Panc1 (cell line): ENCODE data around the gene ENDOG. TPM values are rescaled to one million over a fixed set of nuclear protein-coding genes. Genes with fewer than 3 reads are reported as not detected.
A peak's percentile ranks its signal among the peaks of the same experiment; 100 is the strongest.
"Not testable (repeated sequence)": the region's sequence is repeated elsewhere in the genome, so short reads cannot be mapped to it uniquely, and the experiment has no call there.

Experiments
- ATAC-seq: fragments of 200-7000 bp; cut with Tn5 transposase; 2 replicates; pipeline ENCODE4 v1.9.1; 2020; ENCODE audit warnings: mild to moderate bottlenecking, moderate library complexity
- BruUV-seq: library from RNA; stranded (reverse); fragments of 400-500 nt; replicated peaks from 2 replicates; lab custom pipeline; 2021; lab: Mats Ljungman, UMichigan
- CTCF ChIA-PET: fragments of 300-600 bp; sonication (Branson Sonifier 250); formaldehyde crosslinking; loops from one replicate; lab custom pipeline; 2022; ENCODE audit warnings: antibody characterized with exemption; lab: Charles Lee
- POLR2A ChIA-PET: fragments of 300-600 bp; sonication (Branson Sonifier 250); formaldehyde crosslinking; loops from one replicate; lab custom pipeline; 2022; ENCODE audit warnings: antibody characterized with exemption; lab: Charles Lee
- DNase-seq: peaks from one replicate; pipeline ENCODE4 v3.0.0-alpha.2; 2010; ENCODE audit warnings: low read depth, low spot score
- H3K27ac ChIP-seq: 2 replicates; pipeline ENCODE4 v1.5.1; 2011; ENCODE audit warnings: mild to moderate bottlenecking, low read length, inconsistent platforms
- H3K27me3 ChIP-seq: fragments of 200-500 bp; sonication (Bioruptor generic); 2 replicates; pipeline ENCODE4 v1.6.0; 2014; ENCODE audit warnings: low read length, inconsistent platforms; ENCODE audit not compliant: control insufficient read depth, insufficient read depth
- H3K36me3 ChIP-seq: fragments of 200-500 bp; sonication (Bioruptor generic); 2 replicates; pipeline ENCODE4 v1.5.1; 2014; ENCODE audit warnings: inconsistent platforms, mild to moderate bottlenecking, low read length, moderate library complexity; ENCODE audit not compliant: control insufficient read depth, insufficient read depth
- H3K4me1 ChIP-seq: 2 replicates; pipeline ENCODE4 v1.5.1; 2011; ENCODE audit warnings: inconsistent platforms, mild to moderate bottlenecking, low read length, moderate library complexity; ENCODE audit not compliant: control insufficient read depth, insufficient read depth
- H3K4me3 ChIP-seq, 2 experiments: 2 replicates each; pipeline ENCODE4 v1.5.1; 2011 to 2012; ENCODE audit warnings: low read depth in 2 of 2, low read length in 2 of 2, mild to moderate bottlenecking in 2 of 2, inconsistent platforms in 1 of 2, moderate library complexity in 1 of 2
- H3K9me3 ChIP-seq: fragments of 200-500 bp; sonication (Bioruptor generic); 2 replicates; pipeline ENCODE4 v1.5.1; 2014; ENCODE audit warnings: low read depth, mild to moderate bottlenecking, inconsistent platforms, low read length, moderate library complexity; ENCODE audit not compliant: control insufficient read depth, insufficient read depth
- CTCF ChIP-seq: fragments of 450-650 bp; IDR thresholded peaks from 2 replicates; pipeline ENCODE4 v1.5.1; 2017; ENCODE audit warnings: mild to moderate bottlenecking
- POLR2AphosphoS5 ChIP-seq: IDR thresholded peaks from 2 replicates; pipeline ENCODE4 v1.6.1; 2012; ENCODE audit warnings: mild to moderate bottlenecking, low read depth, low read length, moderate library complexity
- SIN3A ChIP-seq: IDR thresholded peaks from 2 replicates; pipeline ENCODE4 v1.6.1; 2012; ENCODE audit warnings: low read depth, mild to moderate bottlenecking, low read length, moderate library complexity, borderline replicate concordance; ENCODE audit not compliant: insufficient read depth
- TCF7L2 ChIP-seq: IDR thresholded peaks from 2 replicates; pipeline ENCODE4 v1.6.1; 2011; ENCODE audit warnings: mild to moderate bottlenecking, low read depth, low read length, inconsistent platforms
- in situ Hi-C: cut with HindIII; loops from 2 replicates; pipeline ENCODE4 v1.10.0; 2016; ENCODE audit warnings: low sequenced_read_pairs, low pct_unique_long_range_greater_than_20kb
- intact Hi-C: fragments of 100-400 bp; cut with micrococcal nuclease; formaldehyde crosslinking; loops from one replicate; pipeline ENCODE4 v1.10.0; 2022; ENCODE audit not compliant: unreplicated experiment
- total RNA-seq: library from RNA; stranded (reverse); gene quantifications from one replicate; pipeline ENCODE4 v1.2.1, GENCODE V29; 2021; ENCODE audit not compliant: unreplicated experiment
- TF ChIP-seq, protein P1 (sequence below), 2 experiments: IDR thresholded peaks; 2 replicates each; pipeline ENCODE4 v1.6.1; 2011 to 2012; ENCODE audit warnings: low read depth in 2 of 2, control low read depth in 1 of 2, low read length in 1 of 2, mild to moderate bottlenecking in 1 of 2, moderate library complexity in 1 of 2; ENCODE audit not compliant: insufficient read depth in 1 of 2

Gene ENDOG
- total RNA-seq, 1 experiment from 2014 or later, result 39.9 TPM

DNA sequence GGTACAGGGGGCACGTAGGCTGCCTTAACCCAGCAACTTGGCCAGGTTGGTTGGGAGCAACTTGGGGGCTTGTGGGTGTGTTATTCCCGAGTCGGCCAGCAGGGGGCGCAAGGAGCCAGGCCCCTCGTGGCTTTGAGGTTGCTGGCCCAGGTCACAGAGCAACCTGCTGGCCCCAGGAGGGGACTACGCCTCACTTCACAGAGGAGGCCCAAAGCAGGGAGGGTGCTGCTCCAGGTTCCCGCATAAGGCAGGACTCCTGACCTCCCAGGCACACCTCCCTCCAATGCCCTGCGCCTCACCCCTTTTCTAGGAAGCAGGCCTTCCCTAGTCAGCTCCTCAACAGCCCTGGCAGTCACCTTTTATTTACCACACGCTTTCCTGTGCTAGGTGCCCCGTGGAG is 45.3 kb downstream of the ENDOG start:
- Histone ChIP-seq H3K4me3 (no peak overlapping the region), H3K27me3 (no peaks in the 10 kb centered on the region), H3K4me1 (no peaks in the 10 kb centered on the region), H3K27ac (no peak overlapping the region), H3K36me3 (no peaks in the 10 kb centered on the region), H3K9me3 (no peaks in the 10 kb centered on the region)
- DNase-seq (no peak), ATAC-seq (peak; percentile 92)
- in situ Hi-C loops (no loop called here), intact Hi-C loops (loop anchor here (5.0 kb wide), 1 partner anchor 64 kb away; no protein-coding TSS in a partner anchor)
- TF ChIP-seq SIN3A (no peak), CTCF (peak; percentile 92)
- BruUV-seq, result no TSS peak
- CTCF ChIA-PET, result interaction anchor here (0.6 to 2.7 kb wide), 6 partner anchors 16 to 70 kb away, joined by 3 to 8 read pairs (median 4); no protein-coding TSS in a partner anchor
- POLR2A ChIA-PET, result no interaction called here

DNA sequence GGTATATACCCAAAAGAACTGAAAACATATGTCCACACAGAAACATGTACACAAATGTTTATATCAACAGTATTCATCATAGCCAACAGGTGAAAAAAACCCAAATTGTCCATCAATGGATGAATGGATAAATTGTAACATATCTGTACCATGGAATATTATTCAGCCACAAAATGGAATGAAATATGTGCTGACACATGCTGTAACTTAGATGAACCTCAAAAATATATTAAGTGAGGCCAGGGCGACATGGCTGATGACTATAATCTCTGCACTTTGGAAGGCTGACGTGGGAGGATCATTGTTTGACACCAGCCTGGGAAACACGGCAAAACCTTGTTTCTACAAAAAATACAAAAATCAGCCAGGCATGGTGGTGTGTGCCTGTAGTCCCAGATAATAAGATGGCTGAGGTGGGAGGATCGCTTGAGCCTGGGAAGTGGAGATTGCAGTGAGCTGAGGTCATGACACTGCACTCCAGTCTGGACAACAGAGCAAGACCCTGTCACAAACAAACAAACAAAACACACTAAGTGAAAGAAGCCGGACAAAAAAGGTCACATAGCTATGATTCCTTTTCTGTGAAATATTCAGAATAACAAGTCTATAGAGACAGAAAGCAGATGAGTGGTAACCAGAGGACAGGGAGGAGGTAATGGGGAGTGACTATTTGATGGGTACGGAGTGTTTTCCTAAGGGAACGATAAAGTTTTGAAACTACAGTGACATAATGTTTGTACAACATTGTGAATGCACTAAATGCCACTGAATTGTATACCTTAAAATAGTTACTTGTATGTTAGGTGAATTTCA is 52.0 kb downstream of the ENDOG start:
- Histone ChIP-seq H3K36me3 (no peaks in the 10 kb centered on the region), H3K4me1 (no peaks in the 10 kb centered on the region), H3K27me3 (no peaks in the 10 kb centered on the region), H3K27ac (no peak overlapping the region), H3K9me3 (no peaks in the 10 kb centered on the region), H3K4me3 (no peak overlapping the region)
- ChIA-PET CTCF (no interaction called here), POLR2A (interaction anchor here (0.7 kb wide), 1 partner anchor 48 kb away, joined by 7 read pairs; no protein-coding TSS in a partner anchor)
- in situ Hi-C loops (no loop called here), intact Hi-C loops (no loop called here)
- TF ChIP-seq SIN3A, result no peak
- TF ChIP-seq TCF7L2, result no peak
- no peak for TF ChIP-seq CTCF
- TF ChIP-seq, protein P1, sequence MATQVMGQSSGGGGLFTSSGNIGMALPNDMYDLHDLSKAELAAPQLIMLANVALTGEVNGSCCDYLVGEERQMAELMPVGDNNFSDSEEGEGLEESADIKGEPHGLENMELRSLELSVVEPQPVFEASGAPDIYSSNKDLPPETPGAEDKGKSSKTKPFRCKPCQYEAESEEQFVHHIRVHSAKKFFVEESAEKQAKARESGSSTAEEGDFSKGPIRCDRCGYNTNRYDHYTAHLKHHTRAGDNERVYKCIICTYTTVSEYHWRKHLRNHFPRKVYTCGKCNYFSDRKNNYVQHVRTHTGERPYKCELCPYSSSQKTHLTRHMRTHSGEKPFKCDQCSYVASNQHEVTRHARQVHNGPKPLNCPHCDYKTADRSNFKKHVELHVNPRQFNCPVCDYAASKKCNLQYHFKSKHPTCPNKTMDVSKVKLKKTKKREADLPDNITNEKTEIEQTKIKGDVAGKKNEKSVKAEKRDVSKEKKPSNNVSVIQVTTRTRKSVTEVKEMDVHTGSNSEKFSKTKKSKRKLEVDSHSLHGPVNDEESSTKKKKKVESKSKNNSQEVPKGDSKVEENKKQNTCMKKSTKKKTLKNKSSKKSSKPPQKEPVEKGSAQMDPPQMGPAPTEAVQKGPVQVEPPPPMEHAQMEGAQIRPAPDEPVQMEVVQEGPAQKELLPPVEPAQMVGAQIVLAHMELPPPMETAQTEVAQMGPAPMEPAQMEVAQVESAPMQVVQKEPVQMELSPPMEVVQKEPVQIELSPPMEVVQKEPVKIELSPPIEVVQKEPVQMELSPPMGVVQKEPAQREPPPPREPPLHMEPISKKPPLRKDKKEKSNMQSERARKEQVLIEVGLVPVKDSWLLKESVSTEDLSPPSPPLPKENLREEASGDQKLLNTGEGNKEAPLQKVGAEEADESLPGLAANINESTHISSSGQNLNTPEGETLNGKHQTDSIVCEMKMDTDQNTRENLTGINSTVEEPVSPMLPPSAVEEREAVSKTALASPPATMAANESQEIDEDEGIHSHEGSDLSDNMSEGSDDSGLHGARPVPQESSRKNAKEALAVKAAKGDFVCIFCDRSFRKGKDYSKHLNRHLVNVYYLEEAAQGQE (IDR thresholded peaks at IDR 0.05; ENCODE audit: insufficient read depth in 1 of 2, low read depth in 2 of 2, low read length in 1 of 2), result no peak
- no peak for TF ChIP-seq POLR2AphosphoS5
- no peak for ATAC-seq
- no peak for DNase-seq
- no TSS peak for BruUV-seq

DNA sequence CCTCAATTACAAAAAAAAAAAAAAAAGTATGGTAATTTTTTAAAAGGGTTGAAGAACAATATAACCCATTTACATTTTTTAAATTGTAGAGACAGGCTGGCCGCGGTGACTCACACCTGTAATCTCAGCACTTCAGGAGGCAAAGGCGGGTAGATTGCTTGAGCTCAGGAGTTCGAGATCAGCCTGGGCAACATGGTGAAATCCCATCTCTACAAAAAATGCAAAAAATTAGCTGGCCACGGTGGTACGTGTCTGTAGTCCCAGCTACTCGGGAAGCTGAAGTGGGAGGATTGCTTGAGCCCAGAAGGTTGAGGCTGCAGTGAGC is 52.6 kb downstream of the ENDOG start:
- in situ Hi-C loops, H3K27me3 ChIP-seq, H3K4me1 ChIP-seq, CTCF ChIA-PET, BruUV-seq, H3K36me3 ChIP-seq, DNase-seq, H3K27ac ChIP-seq, H3K4me3 ChIP-seq, intact Hi-C loops, ATAC-seq, H3K9me3 ChIP-seq: not testable (repeated sequence)
- POLR2A ChIA-PET, result interaction anchor here (0.7 kb wide), 1 partner anchor 48 kb away, joined by 7 read pairs; no protein-coding TSS in a partner anchor
